GM21390 (cell line): ENCODE measurements around the gene RNF113B.
A peak's percentile ranks its signal among the peaks of the same experiment; 100 is the strongest.

Experiments used
- ATAC-seq: cut with Tn5 transposase; IDR thresholded peaks from one replicate; pipeline ENCODE4 v1.9.1; 2021; ENCODE audit not compliant: unreplicated experiment

RNF113B gene

GRCh38 chr13:98142380-98143156 is 34.5 kb downstream of the RNF113B start, which contains the start of gene FARP1:
FARP1 (plus strand) TSS chr13:98143094; CDS start chr13:98213243, 70,149 bp downstream.
- peak; percentile 82 for ATAC-seq

DNA sequence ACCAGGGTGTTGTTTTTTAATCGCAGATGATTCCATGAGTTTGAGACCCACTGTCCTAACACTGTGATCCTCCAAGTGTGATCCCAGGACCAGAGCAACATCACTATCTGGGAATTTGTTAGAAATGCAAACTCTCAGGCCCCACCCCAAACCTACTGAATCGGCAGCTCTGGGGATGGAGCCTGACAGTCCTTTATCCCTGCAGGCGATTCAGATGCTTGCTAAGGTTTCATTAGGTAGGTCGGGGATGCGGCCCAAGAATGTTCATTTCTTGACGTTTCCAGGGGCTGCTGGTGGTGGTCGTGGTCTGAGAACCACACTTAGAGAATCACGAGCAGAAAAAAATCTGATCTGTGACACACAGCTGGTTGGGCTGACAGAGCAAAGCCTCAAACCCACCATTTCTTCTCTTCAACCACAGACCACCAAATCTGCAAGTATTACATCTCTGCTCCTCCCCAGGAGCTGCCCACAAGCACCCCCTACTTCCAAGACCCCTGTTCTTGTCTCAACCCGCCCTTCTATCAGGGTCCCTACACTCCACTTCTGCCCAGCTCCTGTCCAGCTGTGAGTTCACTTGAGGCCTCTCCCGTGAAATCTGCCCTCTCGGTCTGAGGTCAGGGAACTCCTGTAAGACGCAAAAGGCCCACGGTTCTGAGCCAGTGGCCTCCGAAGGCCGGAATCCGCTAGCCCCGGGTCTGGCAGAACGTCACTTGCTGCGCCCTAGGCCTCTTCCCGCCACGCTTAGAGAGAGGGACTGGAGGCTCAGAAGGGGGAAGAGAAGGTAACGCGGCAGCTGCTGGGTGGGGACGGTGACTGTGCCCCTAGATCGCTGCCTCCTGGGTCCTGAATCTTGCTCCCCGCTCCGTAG is 35.3 kb downstream of the RNF113B start:
- no peak for ATAC-seq

GRCh38 chr13:98141091-98141490 is 36.0 kb downstream of the RNF113B start:
- ATAC-seq: no peak

GRCh38 chr13:98134901-98135300 is 42.2 kb downstream of the RNF113B start:
- ATAC-seq: no peak

GRCh38 chr13:98133946-98134345 is 43.1 kb downstream of the RNF113B start:
- peak; percentile 76 for ATAC-seq

- ATAC-seq: no peak
These were observed 47.9 kb downstream of the RNF113B start for GRCh38 chr13:98129059-98129746.
